MM.1S (cell line): ENCODE measurements around the gene ATP6V1F.

Experiments used
- DNase-seq: peaks from one replicate; pipeline ENCODE4 v3.0.0-alpha.2; 2015
- H2AFZ ChIP-seq: fragments of 300-600 bp; sonication (generic); 2 replicates; pipeline ENCODE4 v1.6.0; 2016; ENCODE audit warnings: antibody characterized with exemption, low read length
- H3F3A ChIP-seq: fragments of 300-600 bp; sonication (generic); 2 replicates; pipeline ENCODE4 v1.6.1; 2016; ENCODE audit warnings: mild to moderate bottlenecking, antibody characterized with exemption, low read length, moderate library complexity, mixed read lengths; ENCODE audit not compliant: insufficient read depth
- H3K27ac ChIP-seq: fragments of 300-600 bp; sonication (generic); 2 replicates; pipeline ENCODE4 v1.5.1; 2016; ENCODE audit warnings: mild to moderate bottlenecking, low read length
- H3K27me3 ChIP-seq: fragments of 300-600 bp; sonication (generic); replicated peaks from 2 replicates; pipeline ENCODE4 v1.6.0; 2016; ENCODE audit warnings: low read length; ENCODE audit not compliant: insufficient read depth
- H3K36me3 ChIP-seq: fragments of 300-600 bp; sonication (generic); replicated peaks from 2 replicates; pipeline ENCODE4 v1.6.1; 2016; ENCODE audit warnings: mild to moderate bottlenecking, low read length, mixed read lengths; ENCODE audit not compliant: insufficient read depth
- H3K4me1 ChIP-seq: fragments of 300-600 bp; sonication (generic); 2 replicates; pipeline ENCODE4 v1.6.1; 2016; ENCODE audit warnings: low read length, mixed read lengths
- H3K4me2 ChIP-seq: fragments of 300-600 bp; sonication (generic); 2 replicates; pipeline ENCODE4 v1.6.0; 2016; ENCODE audit warnings: low read depth, low read length
- H3K4me3 ChIP-seq: fragments of 300-600 bp; sonication (generic); 2 replicates; pipeline ENCODE4 v1.5.1; 2016; ENCODE audit warnings: low read length, mixed read lengths
- H3K79me2 ChIP-seq: fragments of 300-600 bp; sonication (generic); 2 replicates; pipeline ENCODE4 v1.6.1; 2016; ENCODE audit warnings: mixed run types, low read length, mixed read lengths
- H3K9ac ChIP-seq: fragments of 300-600 bp; sonication (generic); 2 replicates; pipeline ENCODE4 v1.6.1; 2016; ENCODE audit warnings: low read length, mixed read lengths
- H3K9me2 ChIP-seq: fragments of 300-600 bp; sonication (generic); replicated peaks from 2 replicates; pipeline ENCODE4 v1.6.1; 2016; ENCODE audit warnings: mild to moderate bottlenecking, low read length, mixed read lengths; ENCODE audit not compliant: insufficient read depth
- H3K9me3 ChIP-seq: fragments of 300-600 bp; sonication (generic); replicated peaks from 2 replicates; pipeline ENCODE4 v1.6.1; 2016; ENCODE audit warnings: mild to moderate bottlenecking, low read length, mixed read lengths; ENCODE audit not compliant: insufficient read depth
- H4K20me1 ChIP-seq: fragments of 300-600 bp; sonication (generic); 2 replicates; pipeline ENCODE4 v1.6.1; 2016; ENCODE audit warnings: mild to moderate bottlenecking, low read length, moderate library complexity, mixed read lengths; ENCODE audit not compliant: insufficient read depth
- EZH2 ChIP-seq: fragments of 300-600 bp; sonication (generic); optimal IDR thresholded peaks from 2 replicates; pipeline ENCODE3; 2017; ENCODE audit warnings: low read depth, mild to moderate bottlenecking, antibody characterized with exemption, low read length, mixed read lengths
- EZH2phosphoT487 ChIP-seq: fragments of 300-600 bp; sonication (generic); IDR thresholded peaks from 2 replicates; pipeline ENCODE4 v1.6.1; 2018; ENCODE audit warnings: antibody characterized with exemption, low read length
- TF ChIP-seq, protein P1 (sequence below): fragments of 300-600 bp; sonication (generic); IDR thresholded peaks from 2 replicates; pipeline ENCODE4 v1.5.1; 2016; ENCODE audit warnings: antibody characterized with exemption, low read length, mixed read lengths

The ATP6V1F gene

DNA sequence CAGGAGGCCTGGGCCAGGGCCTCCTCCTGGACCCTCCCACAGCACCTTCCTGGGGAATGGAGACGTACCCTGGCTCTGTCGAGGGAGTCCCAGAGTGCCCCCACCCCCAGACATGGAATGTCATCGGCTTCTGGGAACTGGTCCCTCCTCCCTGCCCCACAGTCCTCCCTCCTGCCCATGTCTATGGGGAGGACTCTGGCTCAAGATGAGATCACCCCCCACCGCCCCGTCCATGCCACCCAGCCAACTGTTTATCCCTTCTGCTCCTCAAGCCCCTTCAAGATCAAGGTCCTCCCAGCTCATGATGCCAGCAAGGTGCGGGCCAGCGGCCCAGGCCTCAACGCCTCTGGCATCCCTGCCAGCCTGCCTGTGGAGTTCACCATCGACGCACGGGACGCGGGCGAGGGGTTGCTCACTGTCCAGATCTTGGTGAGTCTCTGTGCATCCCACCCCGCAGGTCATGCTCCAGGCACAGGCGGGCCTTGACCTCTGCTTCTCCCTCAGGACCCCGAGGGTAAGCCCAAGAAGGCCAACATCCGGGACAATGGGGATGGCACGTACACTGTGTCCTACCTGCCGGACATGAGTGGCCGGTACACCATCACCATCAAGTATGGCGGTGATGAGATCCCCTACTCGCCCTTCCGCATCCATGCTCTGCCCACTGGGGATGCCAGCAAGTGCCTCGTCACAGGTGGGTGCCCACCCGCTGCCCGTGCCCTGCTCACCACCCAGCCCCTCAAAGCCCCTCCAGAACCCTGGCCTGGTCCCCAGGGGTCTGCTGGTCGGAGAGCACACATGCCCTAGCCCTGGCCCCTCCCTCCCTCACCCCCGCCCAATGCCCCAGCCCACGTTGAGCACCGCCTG lies 14.1 kb upstream of the ATP6V1F start:
- no peaks in the 10 kb centered on the region for H3K9me3 ChIP-seq
- no peaks in the 10 kb centered on the region for H3K36me3 ChIP-seq

DNA sequence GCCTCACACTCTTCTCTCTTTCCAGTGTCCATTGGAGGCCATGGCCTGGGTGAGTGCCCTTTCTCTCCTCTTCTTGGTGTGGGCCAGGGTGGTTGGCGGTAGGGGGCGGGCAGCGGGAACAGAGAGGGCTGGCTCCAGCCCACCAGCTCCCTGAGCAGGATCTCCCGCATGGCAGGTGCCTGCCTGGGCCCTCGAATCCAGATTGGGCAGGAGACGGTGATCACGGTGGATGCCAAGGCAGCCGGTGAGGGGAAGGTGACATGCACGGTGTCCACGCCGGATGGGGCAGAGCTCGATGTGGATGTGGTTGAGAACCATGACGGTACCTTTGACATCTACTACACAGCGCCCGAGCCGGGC lies 13.5 kb upstream of the ATP6V1F start:
- Histone ChIP-seq H3K9me2 (no peaks in the 10 kb centered on the region), H3K9ac (no peak overlapping the region), H3F3A (no peaks in the 10 kb centered on the region), H3K79me2 (no peaks in the 10 kb centered on the region), H3K36me3 (no peaks in the 10 kb centered on the region), H3K27me3 (peaks cover 71% of the 10 kb centered on the region), H3K4me2 (no peak overlapping the region), H3K9me3 (no peaks in the 10 kb centered on the region), H3K27ac (no peak overlapping the region), H3K4me1 (no peaks in the 10 kb centered on the region), H4K20me1 (no peaks in the 10 kb centered on the region), H2AFZ (no peak overlapping the region), H3K4me3 (no peak overlapping the region)
- DNase-seq = no peak
- TF ChIP-seq, protein P1, sequence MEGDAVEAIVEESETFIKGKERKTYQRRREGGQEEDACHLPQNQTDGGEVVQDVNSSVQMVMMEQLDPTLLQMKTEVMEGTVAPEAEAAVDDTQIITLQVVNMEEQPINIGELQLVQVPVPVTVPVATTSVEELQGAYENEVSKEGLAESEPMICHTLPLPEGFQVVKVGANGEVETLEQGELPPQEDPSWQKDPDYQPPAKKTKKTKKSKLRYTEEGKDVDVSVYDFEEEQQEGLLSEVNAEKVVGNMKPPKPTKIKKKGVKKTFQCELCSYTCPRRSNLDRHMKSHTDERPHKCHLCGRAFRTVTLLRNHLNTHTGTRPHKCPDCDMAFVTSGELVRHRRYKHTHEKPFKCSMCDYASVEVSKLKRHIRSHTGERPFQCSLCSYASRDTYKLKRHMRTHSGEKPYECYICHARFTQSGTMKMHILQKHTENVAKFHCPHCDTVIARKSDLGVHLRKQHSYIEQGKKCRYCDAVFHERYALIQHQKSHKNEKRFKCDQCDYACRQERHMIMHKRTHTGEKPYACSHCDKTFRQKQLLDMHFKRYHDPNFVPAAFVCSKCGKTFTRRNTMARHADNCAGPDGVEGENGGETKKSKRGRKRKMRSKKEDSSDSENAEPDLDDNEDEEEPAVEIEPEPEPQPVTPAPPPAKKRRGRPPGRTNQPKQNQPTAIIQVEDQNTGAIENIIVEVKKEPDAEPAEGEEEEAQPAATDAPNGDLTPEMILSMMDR = no peak
- TF ChIP-seq EZH2 = no peak
- no peak for TF ChIP-seq EZH2phosphoT487

More for the DNA sequence above, 14.1 kb upstream of the ATP6V1F start:
- Histone ChIP-seq H3K4me1 (no peaks in the 10 kb centered on the region), H3K4me3 (no peak overlapping the region), H4K20me1 (no peaks in the 10 kb centered on the region), H3K79me2 (no peaks in the 10 kb centered on the region), H3K27me3 (peaks cover 71% of the 10 kb centered on the region), H3F3A (no peaks in the 10 kb centered on the region), H2AFZ (no peak overlapping the region), H3K9me2 (no peaks in the 10 kb centered on the region), H3K9ac (no peak overlapping the region), H3K27ac (no peak overlapping the region), H3K4me2 (no peak overlapping the region)
- no peak for TF ChIP-seq EZH2
- TF ChIP-seq, protein P1 = no peak
- DNase-seq = no peak

DNA sequence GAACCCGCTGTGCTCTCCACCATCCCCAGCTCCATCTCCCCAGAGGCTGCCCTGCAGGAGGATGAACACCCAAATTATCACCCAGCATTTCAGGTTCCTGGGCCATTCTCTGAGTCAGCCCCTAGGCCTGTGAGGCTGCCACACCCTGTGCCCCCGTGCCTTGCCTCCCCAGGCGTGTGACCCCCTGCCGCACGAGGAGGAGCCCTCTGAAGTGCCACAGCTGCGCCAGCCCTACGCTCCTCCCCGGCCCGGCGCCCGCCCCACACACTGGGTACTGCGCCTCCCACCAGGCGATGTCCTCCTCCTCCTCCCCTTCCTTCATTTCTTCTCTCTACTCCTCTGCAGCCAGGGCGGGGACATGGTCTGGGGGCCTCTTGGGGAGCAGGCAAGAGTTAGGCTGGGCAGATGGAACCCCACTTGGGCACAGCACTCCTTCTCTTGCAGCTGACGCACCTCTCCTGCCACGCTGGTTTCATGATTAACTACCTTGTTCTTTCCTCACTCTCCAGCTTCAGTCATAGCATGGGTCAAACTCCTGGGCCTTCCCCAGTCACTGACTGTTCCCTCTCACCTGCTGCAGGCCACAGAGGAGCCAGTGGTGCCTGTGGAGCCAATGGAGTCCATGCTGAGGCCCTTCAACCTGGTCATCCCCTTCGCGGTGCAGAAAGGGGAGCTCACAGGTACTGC lies 12.7 kb upstream of the ATP6V1F start:
- Histone ChIP-seq H3K9me3 (no peaks in the 10 kb centered on the region), H3K4me2 (no peak overlapping the region), H3K79me2 (no peaks in the 10 kb centered on the region), H3K4me3 (no peak overlapping the region), H3K36me3 (no peaks in the 10 kb centered on the region), H3F3A (no peaks in the 10 kb centered on the region), H3K9ac (no peak overlapping the region), H3K9me2 (no peaks in the 10 kb centered on the region), H3K4me1 (no peaks in the 10 kb centered on the region), H3K27ac (no peak overlapping the region), H3K27me3 (peaks cover 72% of the 10 kb centered on the region), H4K20me1 (no peaks in the 10 kb centered on the region), H2AFZ (no peak overlapping the region)
- TF ChIP-seq EZH2phosphoT487 = no peak
- no peak for TF ChIP-seq EZH2
- TF ChIP-seq, protein P1 = no peak
- DNase-seq = no peak
